Nephron (organoid): Measurements from ENCODE around the gene EMID1.

Source experiments
- H3K27ac Mint-ChIP-seq, 3 experiments: 2 replicates each; pipeline ENCODE4 v1.8.0; 2020; ENCODE audit warnings: mixed read lengths in 3 of 3, mild to moderate bottlenecking in 2 of 3, moderate library complexity in 1 of 3
- H3K27me3 Mint-ChIP-seq: 2 replicates; pipeline ENCODE4 v1.8.0; 2021; ENCODE audit warnings: low read depth, mild to moderate bottlenecking, moderate library complexity, mixed read lengths
- H3K36me3 Mint-ChIP-seq: 2 replicates; pipeline ENCODE4 v1.8.0; 2020; ENCODE audit warnings: low read depth, mixed read lengths
- H3K4me1 Mint-ChIP-seq: 2 replicates; pipeline ENCODE4 v1.8.0; 2020; ENCODE audit warnings: mixed read lengths
- H3K4me3 Mint-ChIP-seq, 3 experiments: 2 replicates each; pipeline ENCODE4 v1.8.0; 2020; ENCODE audit warnings: mild to moderate bottlenecking in 3 of 3, mixed read lengths in 3 of 3, moderate library complexity in 2 of 3
- H3K9me3 Mint-ChIP-seq: 2 replicates; pipeline ENCODE4 v1.8.0; 2020; ENCODE audit warnings: mixed read lengths
- CTCF ChIP-seq, 3 experiments: fragments of 200-600 bp; sonication (generic); IDR thresholded peaks; one replicate each; pipeline ENCODE4 v1.5.0; 2021; ENCODE audit warnings: antibody characterized with exemption in 3 of 3; ENCODE audit not compliant: unreplicated experiment in 3 of 3

EMID1 gene

GRCh38 chr22:29290061-29290460 is 84.4 kb downstream of the EMID1 start:
- Mint-ChIP-seq H3K27ac (no peak overlapping the region), H3K36me3 (peaks cover 91% of the 10 kb centered on the region), H3K4me3 (no peak overlapping the region), H3K4me1 (no peaks in the 10 kb centered on the region), H3K9me3 (no peaks in the 10 kb centered on the region), H3K27me3 (no peaks in the 10 kb centered on the region)
- TF ChIP-seq CTCF (IDR thresholded peaks at IDR 0.05; ENCODE audit: unreplicated experiment in 3 of 3) = no peak

GRCh38 chr22:29291215-29291614 is 85.5 kb downstream of the EMID1 start:
- no peaks in the 10 kb centered on the region for H3K9me3 Mint-ChIP-seq
- H3K27me3 Mint-ChIP-seq = no peaks in the 10 kb centered on the region
- H3K4me1 Mint-ChIP-seq = no peaks in the 10 kb centered on the region
- no peak overlapping the region for H3K27ac Mint-ChIP-seq
- no peak for TF ChIP-seq CTCF (IDR thresholded peaks at IDR 0.05; ENCODE audit: unreplicated experiment in 3 of 3)
- H3K4me3 Mint-ChIP-seq = no peak overlapping the region
- H3K36me3 Mint-ChIP-seq = peaks cover 89% of the 10 kb centered on the region

- H3K4me3 Mint-ChIP-seq = no peak overlapping the region
- no peaks in the 10 kb centered on the region for H3K27me3 Mint-ChIP-seq
- H3K4me1 Mint-ChIP-seq = no peaks in the 10 kb centered on the region
- no peak overlapping the region for H3K27ac Mint-ChIP-seq
- no peak for TF ChIP-seq CTCF (IDR thresholded peaks at IDR 0.05; ENCODE audit: unreplicated experiment in 3 of 3)
- no peaks in the 10 kb centered on the region for H3K9me3 Mint-ChIP-seq
- peaks cover 87% of the 10 kb centered on the region for H3K36me3 Mint-ChIP-seq
Observed at GRCh38 chr22:29292379-29292778, 86.7 kb downstream of the EMID1 start.

GRCh38 chr22:29298641-29299040 is 92.9 kb downstream of the EMID1 start:
- peaks cover 73% of the 10 kb centered on the region for H3K36me3 Mint-ChIP-seq
- no peaks in the 10 kb centered on the region for H3K4me1 Mint-ChIP-seq
- H3K4me3 Mint-ChIP-seq = no peak overlapping the region
- H3K27ac Mint-ChIP-seq = peak overlapping the region in 1 of 3 experiments; percentile 42
- no peaks in the 10 kb centered on the region for H3K27me3 Mint-ChIP-seq
- no peaks in the 10 kb centered on the region for H3K9me3 Mint-ChIP-seq
- TF ChIP-seq CTCF (IDR thresholded peaks at IDR 0.05; ENCODE audit: unreplicated experiment in 3 of 3) = no peak

- Mint-ChIP-seq H3K36me3 (peaks cover 67% of the 10 kb centered on the region), H3K27ac (peak overlapping the region in 2 of 3 experiments; percentile 33 to 63), H3K9me3 (no peaks in the 10 kb centered on the region), H3K27me3 (no peaks in the 10 kb centered on the region), H3K4me1 (no peaks in the 10 kb centered on the region), H3K4me3 (no peak overlapping the region)
- no peak for TF ChIP-seq CTCF (IDR thresholded peaks at IDR 0.05; ENCODE audit: unreplicated experiment in 3 of 3)
Observed at GRCh38 chr22:29299136-29299900, 93.6 kb downstream of the EMID1 start.

- Mint-ChIP-seq H3K4me3 (no peak overlapping the region), H3K36me3 (peaks cover 59% of the 10 kb centered on the region), H3K4me1 (no peaks in the 10 kb centered on the region), H3K27me3 (peaks cover 3% of the 10 kb centered on the region), H3K27ac (peak overlapping the region in 1 of 3 experiments; percentile 6), H3K9me3 (no peaks in the 10 kb centered on the region)
- TF ChIP-seq CTCF (IDR thresholded peaks at IDR 0.05; ENCODE audit: unreplicated experiment in 3 of 3) = no peak
Observed at GRCh38 chr22:29300467-29300806, 94.7 kb downstream of the EMID1 start.
